ENCODE measurements around the gene OSBP2. TPM values are rescaled to one million over a fixed set of nuclear protein-coding genes. Genes with fewer than 3 reads are reported as not detected.

OSBP2 gene
- total and polyA plus RNA-seq, 4 donors, result 0.18 to 3.9 (median 0.88) TPM

DNA sequence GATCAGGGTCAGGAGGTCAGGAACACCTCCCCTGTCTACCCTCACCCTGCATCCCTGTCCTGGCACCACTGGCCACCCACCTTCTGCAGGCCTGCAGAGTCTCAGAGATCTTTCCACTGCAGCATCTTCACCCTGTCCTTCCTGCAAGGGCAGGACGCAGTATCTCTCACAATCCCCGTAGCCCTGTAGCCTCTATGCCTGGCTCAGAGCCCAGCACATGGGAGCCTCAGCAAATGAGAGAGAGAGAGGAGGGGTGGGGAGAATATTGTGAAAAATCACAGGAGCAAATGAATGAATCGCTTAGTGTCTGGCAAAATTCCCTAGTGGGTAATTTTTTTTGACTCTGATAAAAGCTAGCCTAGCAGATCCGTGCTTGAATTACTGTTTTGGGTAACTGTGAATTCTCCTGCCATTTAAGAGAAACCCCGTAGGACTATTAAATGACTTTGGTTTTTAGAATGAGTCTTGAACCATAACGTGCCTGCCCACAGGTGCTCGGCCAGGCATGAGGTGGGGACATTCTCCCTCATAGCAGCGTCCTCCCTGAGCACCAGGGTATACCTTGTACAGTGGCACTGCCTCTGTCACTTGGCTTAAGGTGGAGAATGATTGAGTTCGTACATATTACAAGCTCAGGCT, 182.4 kb downstream of the OSBP2 start:
- Histone ChIP-seq H3K27me3 (ENCODE audit: control insufficient read depth in 1 of 2, insufficient read depth in 2 of 2, low read length in 1 of 2) (no peaks in the 10 kb centered on the region), H3K27ac (ENCODE audit: low read depth in 1 of 2, low read length in 2 of 2) (no peak overlapping the region), H3K36me3 (ENCODE audit: control insufficient read depth in 1 of 2, insufficient read depth in 2 of 2, low read length in 1 of 2) (no peaks in the 10 kb centered on the region), H3K4me1 (ENCODE audit: control insufficient read depth in 1 of 2, insufficient read depth in 2 of 2, low read length in 2 of 2) (no peaks in the 10 kb centered on the region), H3K4me3 (ENCODE audit: low read length in 2 of 2) (no peak overlapping the region), H3K9me3 (ENCODE audit: control insufficient read depth, low read length) (no peaks in the 10 kb centered on the region)
- DNase-seq (peak; percentile 38 to 40), ATAC-seq (ENCODE audit: low FRiP score) (no peak)
- intact Hi-C loops (cut with DNase I), result no loop called here
- 30 to 41% methylated on average over 9 of the region's 9 CpGs for WGBS, 2 donors

DNA sequence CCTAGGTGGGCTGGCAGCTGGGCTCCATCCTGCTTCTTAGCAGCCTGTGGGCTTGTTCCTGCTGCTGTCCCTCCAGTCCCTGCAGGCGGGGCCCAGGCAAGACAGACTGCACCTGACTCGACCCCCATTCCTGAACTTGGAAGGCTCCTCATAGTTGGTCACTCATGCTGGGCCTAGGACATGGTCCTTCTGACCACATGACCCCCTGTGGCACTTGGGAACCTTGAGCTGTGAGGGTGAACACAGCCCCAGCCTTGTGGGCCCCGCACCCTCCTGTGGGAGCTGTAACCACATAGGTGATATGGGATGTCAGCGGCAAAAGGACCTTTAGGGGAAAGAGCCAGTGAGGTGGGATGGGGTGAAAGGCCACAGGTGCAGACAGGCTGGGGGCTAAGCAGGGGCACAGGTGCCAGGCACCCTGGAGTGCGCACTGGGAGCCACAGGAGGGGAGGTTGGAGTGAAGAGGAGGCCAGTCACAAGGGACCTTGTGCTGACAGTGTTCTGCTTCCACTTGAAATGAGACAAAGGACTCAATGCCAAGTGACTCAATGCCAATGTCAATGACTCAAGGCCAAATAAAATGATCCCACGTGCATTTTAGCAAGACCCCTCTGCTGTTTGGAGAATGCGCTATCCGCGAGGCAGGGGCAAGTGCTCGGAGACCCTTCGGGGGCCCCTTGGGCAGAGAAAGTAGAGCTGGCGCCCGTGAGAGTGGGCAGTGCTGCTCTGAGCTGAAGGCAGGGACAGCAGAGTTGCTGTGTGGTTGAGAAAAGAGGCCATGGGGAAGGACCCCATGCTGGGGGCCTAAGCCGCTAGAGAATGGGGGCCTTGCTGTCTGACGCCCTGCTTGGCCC, 183.2 kb downstream of the OSBP2 start:
- no peaks in the 10 kb centered on the region for H3K36me3 ChIP-seq (ENCODE audit: control insufficient read depth in 1 of 2, insufficient read depth in 2 of 2, low read length in 1 of 2)
- no peaks in the 10 kb centered on the region for H3K4me1 ChIP-seq (ENCODE audit: control insufficient read depth in 1 of 2, insufficient read depth in 2 of 2, low read length in 2 of 2)
- intact Hi-C loops (cut with DNase I), result no loop called here
- H3K4me3 ChIP-seq (ENCODE audit: low read length in 2 of 2), result no peak overlapping the region
- ATAC-seq (ENCODE audit: low FRiP score), result no peak
- 38 to 40% methylated on average over 15 of the region's 15 CpGs for WGBS, 2 donors
- H3K9me3 ChIP-seq (ENCODE audit: control insufficient read depth, low read length), result no peaks in the 10 kb centered on the region
- no peaks in the 10 kb centered on the region for H3K27me3 ChIP-seq (ENCODE audit: control insufficient read depth in 1 of 2, insufficient read depth in 2 of 2, low read length in 1 of 2)
- DNase-seq, result peak; percentile 24 to 68
- H3K27ac ChIP-seq (ENCODE audit: low read depth in 1 of 2, low read length in 2 of 2), result no peak overlapping the region

DNA sequence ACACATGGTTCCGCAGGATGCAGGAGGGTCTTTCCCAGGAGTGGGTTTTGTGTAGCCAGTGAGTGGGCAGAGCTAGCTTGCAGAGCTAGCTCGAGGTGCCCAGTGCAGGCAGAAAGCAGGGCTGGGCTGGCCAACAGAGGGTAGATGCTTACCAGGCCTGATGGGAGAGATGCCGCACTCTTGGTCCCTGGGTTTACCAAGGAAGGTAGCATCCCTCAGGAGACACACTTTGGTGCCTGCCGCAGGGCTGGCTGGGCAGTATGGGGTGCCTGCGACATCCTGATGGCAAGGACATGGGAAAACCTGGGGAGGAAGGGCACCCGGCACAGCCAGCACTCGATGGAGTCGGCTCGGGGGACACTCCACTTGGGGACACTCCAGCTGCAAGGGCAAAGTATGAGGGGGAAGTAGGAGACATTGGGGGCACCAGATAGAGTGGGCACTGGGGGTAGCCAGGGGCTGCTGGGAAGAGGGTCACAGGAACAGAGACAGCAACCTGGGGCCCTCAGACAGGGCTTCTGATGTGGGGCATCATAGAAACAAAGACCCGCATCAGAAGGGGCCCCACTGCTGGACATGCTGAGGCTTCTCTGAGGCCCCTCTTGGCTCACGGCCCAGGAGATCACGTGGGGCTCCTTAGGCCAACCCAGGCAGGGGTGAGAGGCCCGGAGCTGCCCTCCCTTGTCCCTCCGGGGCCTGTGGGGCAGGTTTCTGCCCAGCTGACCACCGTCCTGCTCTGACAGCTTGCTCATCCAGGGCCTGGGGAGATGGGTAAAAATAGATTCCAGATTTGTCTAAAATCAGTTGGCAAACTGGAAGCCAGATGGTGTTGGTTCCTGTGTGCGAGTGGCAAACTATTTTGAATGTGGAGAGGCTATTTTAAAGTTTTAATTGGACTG, 184.1 kb downstream of the OSBP2 start:
- Histone ChIP-seq H3K4me3 (ENCODE audit: low read length in 2 of 2) (no peak overlapping the region), H3K4me1 (ENCODE audit: control insufficient read depth in 1 of 2, insufficient read depth in 2 of 2, low read length in 2 of 2) (no peaks in the 10 kb centered on the region), H3K36me3 (ENCODE audit: control insufficient read depth in 1 of 2, insufficient read depth in 2 of 2, low read length in 1 of 2) (no peaks in the 10 kb centered on the region), H3K9me3 (ENCODE audit: control insufficient read depth, low read length) (no peaks in the 10 kb centered on the region), H3K27ac (ENCODE audit: low read depth in 1 of 2, low read length in 2 of 2) (no peak overlapping the region), H3K27me3 (ENCODE audit: control insufficient read depth in 1 of 2, insufficient read depth in 2 of 2, low read length in 1 of 2) (no peaks in the 10 kb centered on the region)
- DNase-seq, result peak; percentile 32 to 73
- no peak for ATAC-seq (ENCODE audit: low FRiP score)
- WGBS, 2 donors, result 67 to 75% methylated on average over 15 to 16 of the region's 16 CpGs
- intact Hi-C loops (cut with DNase I), result no loop called here

DNA sequence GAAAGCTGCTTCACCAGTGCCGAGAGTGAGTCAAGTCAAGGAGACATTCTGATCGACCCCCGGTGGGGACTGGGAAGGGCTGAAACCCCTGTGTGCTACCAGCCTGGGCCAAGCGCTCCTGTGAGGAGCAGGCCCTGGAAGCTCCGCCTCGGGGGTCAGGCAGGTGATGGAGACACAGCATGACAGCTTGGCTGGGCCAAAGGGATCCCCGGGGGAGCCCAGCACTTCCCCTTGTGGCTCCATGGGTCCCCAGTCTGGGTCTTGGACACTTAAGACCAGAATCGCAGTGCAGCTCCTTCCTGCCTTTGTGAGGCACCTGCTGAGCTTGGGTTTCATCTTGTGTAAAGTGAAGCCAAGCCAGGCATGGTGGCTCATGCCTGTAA, 184.7 kb downstream of the OSBP2 start:
- intact Hi-C loops (cut with DNase I), result no loop called here
- 77 to 82% methylated on average over 8 of the region's 8 CpGs for WGBS, 2 donors
- no peak overlapping the region for H3K4me3 ChIP-seq (ENCODE audit: low read length in 2 of 2)
- peak; percentile 36 to 59 for DNase-seq
- no peaks in the 10 kb centered on the region for H3K4me1 ChIP-seq (ENCODE audit: control insufficient read depth in 1 of 2, insufficient read depth in 2 of 2, low read length in 2 of 2)
- H3K36me3 ChIP-seq (ENCODE audit: control insufficient read depth in 1 of 2, insufficient read depth in 2 of 2, low read length in 1 of 2), result no peaks in the 10 kb centered on the region
- no peak for ATAC-seq (ENCODE audit: low FRiP score)
- no peak overlapping the region for H3K27ac ChIP-seq (ENCODE audit: low read depth in 1 of 2, low read length in 2 of 2)
- H3K9me3 ChIP-seq (ENCODE audit: control insufficient read depth, low read length), result no peaks in the 10 kb centered on the region
- H3K27me3 ChIP-seq (ENCODE audit: control insufficient read depth in 1 of 2, insufficient read depth in 2 of 2, low read length in 1 of 2), result no peaks in the 10 kb centered on the region

DNA sequence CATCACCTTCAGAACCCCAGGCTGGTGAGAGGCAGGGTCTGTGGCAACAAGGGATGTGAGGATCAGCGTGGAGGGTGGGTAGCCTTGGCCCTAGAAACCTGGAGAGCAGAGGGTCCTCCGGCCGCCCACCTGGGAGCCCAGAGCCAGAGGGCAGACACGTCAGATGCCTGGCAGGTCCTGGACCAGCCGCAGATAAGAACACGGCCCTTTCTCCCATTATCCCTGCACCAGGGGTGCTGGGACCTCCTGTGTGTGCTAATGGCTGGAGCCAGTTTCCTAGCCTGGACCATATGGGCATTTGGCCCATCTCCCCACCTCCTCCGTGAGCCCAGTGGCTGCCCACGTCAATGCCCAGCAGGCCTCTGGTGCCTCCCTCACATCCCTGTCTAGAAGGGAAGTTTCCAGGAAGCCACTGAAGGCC, 185.5 kb downstream of the OSBP2 start:
- H3K4me1 ChIP-seq (ENCODE audit: control insufficient read depth in 1 of 2, insufficient read depth in 2 of 2, low read length in 2 of 2), result no peaks in the 10 kb centered on the region
- peak; percentile 12 to 71 for DNase-seq
- H3K36me3 ChIP-seq (ENCODE audit: control insufficient read depth in 1 of 2, insufficient read depth in 2 of 2, low read length in 1 of 2), result no peaks in the 10 kb centered on the region
- 95 to 96% methylated on average over 8 of the region's 8 CpGs for WGBS, 2 donors
- ATAC-seq (ENCODE audit: low FRiP score), result no peak
- H3K27ac ChIP-seq (ENCODE audit: low read depth in 1 of 2, low read length in 2 of 2), result no peak overlapping the region
- no peaks in the 10 kb centered on the region for H3K9me3 ChIP-seq (ENCODE audit: control insufficient read depth, low read length)
- intact Hi-C loops (cut with DNase I), result no loop called here
- no peaks in the 10 kb centered on the region for H3K27me3 ChIP-seq (ENCODE audit: control insufficient read depth in 1 of 2, insufficient read depth in 2 of 2, low read length in 1 of 2)
- H3K4me3 ChIP-seq (ENCODE audit: low read length in 2 of 2), result no peak overlapping the region

DNA sequence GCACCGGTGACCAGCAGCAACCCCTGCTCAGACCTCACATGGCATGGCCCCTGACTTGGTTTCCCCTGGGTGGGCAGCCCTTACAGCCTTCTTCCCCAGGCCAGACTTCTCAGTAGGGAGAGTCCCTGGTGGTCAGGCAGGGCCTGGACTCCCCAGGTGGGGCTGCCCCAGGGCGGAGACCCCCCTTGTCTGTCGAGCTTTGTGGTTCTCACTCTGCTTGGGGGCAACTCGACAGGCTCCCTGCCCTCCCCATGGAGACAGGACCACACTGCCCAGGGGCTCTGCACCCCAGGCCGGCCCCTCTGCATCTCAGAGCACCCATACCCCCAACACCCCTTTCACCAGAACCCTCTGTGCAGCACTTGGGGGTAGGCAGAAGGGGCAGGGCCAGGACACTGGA, 186.2 kb downstream of the OSBP2 start:
- no peaks in the 10 kb centered on the region for H3K9me3 ChIP-seq (ENCODE audit: control insufficient read depth, low read length)
- H3K27ac ChIP-seq (ENCODE audit: low read depth in 1 of 2, low read length in 2 of 2), result no peak overlapping the region
- H3K27me3 ChIP-seq (ENCODE audit: control insufficient read depth in 1 of 2, insufficient read depth in 2 of 2, low read length in 1 of 2), result no peaks in the 10 kb centered on the region
- peak; percentile 17 to 63 for DNase-seq
- intact Hi-C loops (cut with DNase I), result no loop called here
- no peak for ATAC-seq (ENCODE audit: low FRiP score)
- no peaks in the 10 kb centered on the region for H3K4me1 ChIP-seq (ENCODE audit: control insufficient read depth in 1 of 2, insufficient read depth in 2 of 2, low read length in 2 of 2)
- H3K4me3 ChIP-seq (ENCODE audit: low read length in 2 of 2), result no peak overlapping the region
- 87 to 96% methylated on average over 5 of the region's 5 CpGs for WGBS, 2 donors
- no peaks in the 10 kb centered on the region for H3K36me3 ChIP-seq (ENCODE audit: control insufficient read depth in 1 of 2, insufficient read depth in 2 of 2, low read length in 1 of 2)

DNA sequence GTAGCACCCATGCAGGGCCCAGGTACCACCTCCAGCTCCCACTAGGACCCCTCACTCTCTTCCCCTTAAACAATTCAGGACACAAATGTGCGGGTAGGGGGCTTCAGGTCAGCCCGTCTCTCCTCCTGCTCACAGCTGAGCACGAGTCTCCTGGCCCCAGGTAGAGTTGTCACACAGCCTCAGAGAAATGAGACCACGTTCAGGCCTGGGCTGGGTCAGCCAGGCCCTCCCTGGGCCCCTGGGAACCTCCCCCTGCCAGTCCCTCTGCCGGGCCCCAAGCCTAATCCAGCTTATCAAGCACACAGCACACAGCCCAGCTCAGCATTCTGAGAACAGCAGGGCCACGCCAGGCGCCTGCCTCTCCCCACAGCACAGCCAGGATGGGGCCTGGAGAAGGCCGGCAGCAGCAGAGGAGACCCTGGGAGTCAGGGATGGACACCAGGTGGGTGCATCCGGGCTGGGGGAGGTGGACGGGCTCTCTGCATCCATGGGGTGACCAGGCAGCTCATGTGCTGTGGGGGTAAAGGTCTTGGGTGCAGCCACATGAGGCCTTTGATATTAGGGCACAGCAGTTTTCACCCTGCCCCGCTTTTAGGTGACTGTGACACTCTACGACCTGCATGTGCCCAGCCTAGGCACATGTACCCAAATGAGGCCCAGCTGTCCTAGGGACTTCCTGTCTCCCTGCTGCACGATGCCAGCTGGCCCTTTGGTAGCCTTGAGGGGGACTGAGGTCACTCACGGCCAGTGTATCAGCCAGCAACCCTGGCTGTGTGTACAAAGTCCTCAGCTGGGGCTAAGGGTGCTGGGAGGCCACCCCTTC, 186.9 kb downstream of the OSBP2 start:
- intact Hi-C loops (cut with DNase I), result no loop called here
- H3K4me3 ChIP-seq (ENCODE audit: low read length in 2 of 2), result no peak overlapping the region
- no peaks in the 10 kb centered on the region for H3K27me3 ChIP-seq (ENCODE audit: control insufficient read depth in 1 of 2, insufficient read depth in 2 of 2, low read length in 1 of 2)
- no peaks in the 10 kb centered on the region for H3K9me3 ChIP-seq (ENCODE audit: control insufficient read depth, low read length)
- H3K4me1 ChIP-seq (ENCODE audit: control insufficient read depth in 1 of 2, insufficient read depth in 2 of 2, low read length in 2 of 2), result no peaks in the 10 kb centered on the region
- H3K36me3 ChIP-seq (ENCODE audit: control insufficient read depth in 1 of 2, insufficient read depth in 2 of 2, low read length in 1 of 2), result no peaks in the 10 kb centered on the region
- H3K27ac ChIP-seq (ENCODE audit: low read depth in 1 of 2, low read length in 2 of 2), result no peak overlapping the region
- WGBS, 2 donors, result 79 to 80% methylated on average over 14 of the region's 14 CpGs
- ATAC-seq (ENCODE audit: low FRiP score) (no peak), DNase-seq (peak; percentile 23 to 39)

DNA sequence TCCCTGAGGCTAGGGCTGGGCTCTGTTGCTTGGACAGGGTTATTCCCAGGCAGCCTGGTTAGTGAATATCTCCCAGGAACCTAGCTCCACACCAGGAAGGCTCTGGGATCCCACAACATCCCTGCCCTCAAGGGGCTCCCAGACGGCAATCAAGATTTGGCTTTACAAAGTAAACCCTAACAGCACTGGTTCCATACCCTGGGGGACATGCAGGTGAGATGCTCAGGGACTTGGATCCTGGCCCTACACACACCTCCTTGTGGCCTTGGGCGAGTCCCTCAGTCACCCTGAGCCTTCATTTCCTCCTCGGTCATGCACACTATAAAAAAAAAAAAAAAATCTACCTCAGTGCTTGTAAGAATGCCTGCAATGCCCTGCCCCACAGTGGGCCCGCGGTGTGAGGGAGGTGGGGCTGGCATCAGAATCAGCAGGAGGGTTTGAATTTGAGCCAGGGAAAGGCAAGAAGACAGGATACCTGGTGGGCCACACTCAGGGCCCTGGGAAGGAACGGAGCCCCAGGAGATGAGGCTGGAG, 187.6 kb downstream of the OSBP2 start:
- Histone ChIP-seq H3K9me3 (ENCODE audit: control insufficient read depth, low read length) (no peaks in the 10 kb centered on the region), H3K27ac (ENCODE audit: low read depth in 1 of 2, low read length in 2 of 2) (no peak overlapping the region), H3K4me3 (ENCODE audit: low read length in 2 of 2) (no peak overlapping the region), H3K36me3 (ENCODE audit: control insufficient read depth in 1 of 2, insufficient read depth in 2 of 2, low read length in 1 of 2) (no peaks in the 10 kb centered on the region), H3K27me3 (ENCODE audit: control insufficient read depth in 1 of 2, insufficient read depth in 2 of 2, low read length in 1 of 2) (no peaks in the 10 kb centered on the region), H3K4me1 (ENCODE audit: control insufficient read depth in 1 of 2, insufficient read depth in 2 of 2, low read length in 2 of 2) (no peaks in the 10 kb centered on the region)
- peak in 1 of 2 donors; percentile 38 for DNase-seq
- 90 to 93% methylated on average over 6 of the region's 6 CpGs for WGBS, 2 donors
- no peak for ATAC-seq (ENCODE audit: low FRiP score)
- intact Hi-C loops (cut with DNase I), result no loop called here

Measured in aorta (tissue), 5 donors.